WTC11 (cell line): Measurements from ENCODE around the gene RPGR. TPM values are rescaled to one million over a fixed set of nuclear protein-coding genes. Genes with fewer than 3 reads are reported as not detected.

Experiments used
- ATAC-seq: fragments of 200-7000 bp; cut with Tn5 transposase; 2 replicates; pipeline ENCODE4 v1.10.0; 2021; ENCODE audit warnings: mild to moderate bottlenecking, moderate library complexity
- CTCF ChIA-PET: fragments of 300-600 bp; sonication (Branson Sonifier 250); formaldehyde crosslinking; loops from one replicate; lab custom pipeline; 2021; ENCODE audit warnings: antibody characterized with exemption; lab: Charles Lee
- POLR2A ChIA-PET: fragments of 350-600 bp; sonication (Branson Sonifier 250); formaldehyde crosslinking; loops from one replicate; lab custom pipeline; 2021; ENCODE audit warnings: antibody characterized with exemption; lab: Charles Lee
- DNase-seq: peaks from one replicate; pipeline ENCODE4 v3.0.0; 2021; ENCODE audit warnings: low spot score
- H3K27ac Mint-ChIP-seq: 2 replicates; pipeline ENCODE4 v1.8.0; 2021; ENCODE audit warnings: mixed read lengths
- H3K27me3 Mint-ChIP-seq: 2 replicates; pipeline ENCODE4 v1.8.0; 2021; ENCODE audit warnings: low read depth, mild to moderate bottlenecking, moderate library complexity, mixed read lengths
- H3K36me3 Mint-ChIP-seq: 2 replicates; pipeline ENCODE4 v1.8.0; 2021; ENCODE audit warnings: mixed read lengths
- H3K4me1 Mint-ChIP-seq: 2 replicates; pipeline ENCODE4 v1.8.0; 2022; ENCODE audit warnings: mixed read lengths
- H3K4me3 Mint-ChIP-seq: 2 replicates; pipeline ENCODE4 v1.8.0; 2021; ENCODE audit warnings: mild to moderate bottlenecking, moderate library complexity, mixed read lengths
- H3K9me3 Mint-ChIP-seq: 2 replicates; pipeline ENCODE4 v1.8.0; 2021; ENCODE audit warnings: mixed read lengths
- CBFB ChIP-seq: sonication (generic); formaldehyde crosslinking; IDR thresholded peaks from 2 replicates; pipeline ENCODE4 v1.8.1; 2022; ENCODE audit warnings: mild to moderate bottlenecking, low read depth, missing genetic modification reagents
- FOXK1 ChIP-seq: sonication (generic); formaldehyde crosslinking; IDR thresholded peaks from 2 replicates; pipeline ENCODE4 v1.8.0; 2022; ENCODE audit warnings: mild to moderate bottlenecking, moderate library complexity, missing genetic modification reagents
- FOXP1 ChIP-seq: sonication (generic); formaldehyde crosslinking; IDR thresholded peaks from 2 replicates; pipeline ENCODE4 v1.8.0; 2022; ENCODE audit warnings: missing genetic modification reagents, mild to moderate bottlenecking, moderate library complexity, borderline replicate concordance
- GABPB1 ChIP-seq: sonication (generic); formaldehyde crosslinking; IDR thresholded peaks from 2 replicates; pipeline ENCODE4 v1.8.1; 2023; ENCODE audit warnings: mild to moderate bottlenecking, missing genetic modification reagents
- GTF2I ChIP-seq: fragments of 250-450 bp; sonication (Bioruptor Pico); conservative IDR thresholded peaks from 2 replicates; pipeline ENCODE4 v1.4.0; 2021; ENCODE audit warnings: mild to moderate bottlenecking
- NFE2L1 ChIP-seq: sonication (generic); formaldehyde crosslinking; IDR thresholded peaks from 2 replicates; pipeline ENCODE4 v1.8.1; 2023; ENCODE audit warnings: missing genetic modification reagents
- NR1H2 ChIP-seq: sonication (generic); formaldehyde crosslinking; IDR thresholded peaks from 2 replicates; pipeline ENCODE4 v1.9.0; 2021; ENCODE audit warnings: mild to moderate bottlenecking, moderate library complexity, missing genetic modification reagents
- NR2C2 ChIP-seq: sonication (generic); formaldehyde crosslinking; IDR thresholded peaks from 2 replicates; pipeline ENCODE4 v1.8.0; 2022; ENCODE audit warnings: mild to moderate bottlenecking, missing genetic modification reagents
- NR3C1 ChIP-seq: sonication (generic); formaldehyde crosslinking; conservative IDR thresholded peaks from 2 replicates; pipeline ENCODE4 v1.8.1; 2023; ENCODE audit warnings: low read depth, mild to moderate bottlenecking, missing genetic modification reagents
- RORB ChIP-seq: fragments of 250-450 bp; sonication (Bioruptor Pico); IDR thresholded peaks from 2 replicates; pipeline ENCODE4 v1.9.0; 2021; ENCODE audit warnings: mild to moderate bottlenecking
- TEAD1 ChIP-seq: sonication (generic); formaldehyde crosslinking; IDR thresholded peaks from 2 replicates; pipeline ENCODE4 v1.8.0; 2022; ENCODE audit warnings: mild to moderate bottlenecking, missing genetic modification reagents
- TP53 ChIP-seq: sonication (generic); formaldehyde crosslinking; IDR thresholded peaks from 2 replicates; pipeline ENCODE4 v1.8.1; 2023; ENCODE audit warnings: mild to moderate bottlenecking, missing genetic modification reagents
- ZBTB21 ChIP-seq: sonication (generic); formaldehyde crosslinking; IDR thresholded peaks from 2 replicates; pipeline ENCODE4 v1.8.1; 2023; ENCODE audit warnings: mild to moderate bottlenecking, missing genetic modification reagents, borderline replicate concordance
- ZNF121 ChIP-seq: sonication (generic); formaldehyde crosslinking; IDR thresholded peaks from 2 replicates; pipeline ENCODE4 v1.8.0; 2023; ENCODE audit warnings: missing genetic modification reagents
- ZNF219 ChIP-seq: sonication (generic); formaldehyde crosslinking; IDR thresholded peaks from 2 replicates; pipeline ENCODE4 v1.8.0; 2023; ENCODE audit warnings: missing genetic modification reagents, mild to moderate bottlenecking, borderline replicate concordance
- ZNF423 ChIP-seq: fragments of 250-450 bp; sonication (Bioruptor Pico); IDR thresholded peaks from 2 replicates; pipeline ENCODE4 v2.1.2; 2022; ENCODE audit warnings: mild to moderate bottlenecking, moderate library complexity
- ZNF671 ChIP-seq: fragments of 250-450 bp; sonication (Bioruptor Pico); IDR thresholded peaks from 2 replicates; pipeline ENCODE4 v1.8.0; 2021; ENCODE audit warnings: mild to moderate bottlenecking
- total RNA-seq: library from RNA; stranded (reverse); gene quantifications from 3 replicates; pipeline ENCODE4 v1.2.3, GENCODE V29; 2021
- TF ChIP-seq, protein P1 (sequence below): fragments of 200-600 bp; IDR thresholded peaks from 2 replicates; pipeline ENCODE4 v1.8.0; 2022; ENCODE audit warnings: antibody characterized with exemption
- TF ChIP-seq, protein P2 (sequence below): sonication (generic); formaldehyde crosslinking; IDR thresholded peaks from 2 replicates; pipeline ENCODE4 v1.8.1; 2023; ENCODE audit warnings: mild to moderate bottlenecking, missing genetic modification reagents
- TF ChIP-seq, protein P3 (sequence below): sonication (generic); formaldehyde crosslinking; IDR thresholded peaks from 2 replicates; pipeline ENCODE4 v1.8.0; 2022; ENCODE audit warnings: mild to moderate bottlenecking, missing genetic modification reagents
- TF ChIP-seq, protein P4 (sequence below): sonication (generic); formaldehyde crosslinking; IDR thresholded peaks from 2 replicates; pipeline ENCODE4 v1.8.1; 2023; ENCODE audit warnings: mild to moderate bottlenecking, moderate library complexity, missing genetic modification reagents
- TF ChIP-seq, protein P5 (sequence below): fragments of 250-450 bp; sonication (Bioruptor Pico); IDR thresholded peaks from 2 replicates; pipeline ENCODE4 v1.9.0; 2021; ENCODE audit warnings: mild to moderate bottlenecking
- TF ChIP-seq, protein P6 (sequence below): sonication (generic); formaldehyde crosslinking; IDR thresholded peaks from 2 replicates; pipeline ENCODE4 v1.8.1; 2023; ENCODE audit warnings: mild to moderate bottlenecking, missing genetic modification reagents

RPGR gene
- total RNA-seq, 1 experiment from 2014 or later: 10.7 TPM

DNA sequence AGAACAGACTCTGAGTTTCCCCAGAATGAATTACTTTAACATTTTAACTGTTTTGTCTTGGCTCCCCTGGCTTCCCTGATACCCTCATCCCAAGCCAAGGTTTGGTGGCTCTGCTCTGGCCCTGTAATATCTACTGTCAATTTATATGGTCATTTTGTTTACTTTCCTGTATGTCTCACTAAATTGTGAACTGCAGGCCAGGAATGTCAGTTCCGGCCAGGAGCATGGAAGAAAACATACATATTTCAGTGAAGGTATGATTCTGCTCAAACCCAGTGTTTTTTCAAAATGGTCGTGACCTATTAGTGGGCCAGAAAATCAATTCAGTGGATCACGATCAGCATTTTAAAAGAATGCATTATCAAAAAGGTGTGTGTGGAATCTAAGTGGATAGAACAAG lies 1.2 kb downstream of the RPGR start:
- POLR2A ChIA-PET: no interaction called here
- CTCF ChIA-PET: interaction anchor here (1.3 to 1.6 kb wide), 3 partner anchors 18 to 332 kb away, joined by 4 to 8 read pairs (median 6); a partner anchor contains a TSS
- ATAC-seq (no peak), DNase-seq (no peak)
- H3K4me1 Mint-ChIP-seq: peaks cover 10% of the 10 kb centered on the region; the same call in 1 of the 2 replicates
- H3K27me3 Mint-ChIP-seq: no peaks in the 10 kb centered on the region
- H3K9me3 Mint-ChIP-seq: no peaks in the 10 kb centered on the region
- H3K27ac Mint-ChIP-seq: peak overlapping the region; percentile 57; the same call in 1 of the 2 replicates
- no peak for TF ChIP-seq ZNF219 (CRISPR knock-in tag)
- TF ChIP-seq, protein P1, sequence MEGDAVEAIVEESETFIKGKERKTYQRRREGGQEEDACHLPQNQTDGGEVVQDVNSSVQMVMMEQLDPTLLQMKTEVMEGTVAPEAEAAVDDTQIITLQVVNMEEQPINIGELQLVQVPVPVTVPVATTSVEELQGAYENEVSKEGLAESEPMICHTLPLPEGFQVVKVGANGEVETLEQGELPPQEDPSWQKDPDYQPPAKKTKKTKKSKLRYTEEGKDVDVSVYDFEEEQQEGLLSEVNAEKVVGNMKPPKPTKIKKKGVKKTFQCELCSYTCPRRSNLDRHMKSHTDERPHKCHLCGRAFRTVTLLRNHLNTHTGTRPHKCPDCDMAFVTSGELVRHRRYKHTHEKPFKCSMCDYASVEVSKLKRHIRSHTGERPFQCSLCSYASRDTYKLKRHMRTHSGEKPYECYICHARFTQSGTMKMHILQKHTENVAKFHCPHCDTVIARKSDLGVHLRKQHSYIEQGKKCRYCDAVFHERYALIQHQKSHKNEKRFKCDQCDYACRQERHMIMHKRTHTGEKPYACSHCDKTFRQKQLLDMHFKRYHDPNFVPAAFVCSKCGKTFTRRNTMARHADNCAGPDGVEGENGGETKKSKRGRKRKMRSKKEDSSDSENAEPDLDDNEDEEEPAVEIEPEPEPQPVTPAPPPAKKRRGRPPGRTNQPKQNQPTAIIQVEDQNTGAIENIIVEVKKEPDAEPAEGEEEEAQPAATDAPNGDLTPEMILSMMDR: no peak
- no peak for TF ChIP-seq ZBTB21 (CRISPR knock-in tag)
- TF ChIP-seq RORB: no peak
- no peak for TF ChIP-seq TEAD1
- no peaks in the 10 kb centered on the region for H3K36me3 Mint-ChIP-seq
- peak overlapping the region; percentile 88 for H3K4me3 Mint-ChIP-seq

DNA sequence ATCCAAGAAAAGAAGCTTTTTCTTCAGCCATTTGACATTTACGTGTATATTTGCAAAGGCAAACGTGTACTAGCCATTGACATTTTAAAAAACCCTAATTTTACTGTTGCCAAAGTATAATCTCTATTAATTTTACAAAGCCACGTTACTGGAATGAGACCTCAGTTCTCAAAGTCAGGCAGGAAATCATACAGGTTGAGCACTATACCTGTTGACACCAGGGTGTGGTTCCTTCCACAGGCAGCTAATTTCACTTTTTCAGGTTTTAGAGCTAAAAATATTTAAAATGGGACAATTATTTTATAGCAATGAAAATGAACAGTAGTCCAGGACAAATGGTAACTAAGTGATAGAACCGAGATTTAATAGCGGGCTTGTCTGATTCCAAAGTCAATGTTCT lies 6.5 kb downstream of the RPGR start:
- Mint-ChIP-seq H3K4me3 (no peak overlapping the region), H3K27me3 (no peaks in the 10 kb centered on the region)
- no peak for ATAC-seq
- no peak for DNase-seq
- TF ChIP-seq, protein P2, sequence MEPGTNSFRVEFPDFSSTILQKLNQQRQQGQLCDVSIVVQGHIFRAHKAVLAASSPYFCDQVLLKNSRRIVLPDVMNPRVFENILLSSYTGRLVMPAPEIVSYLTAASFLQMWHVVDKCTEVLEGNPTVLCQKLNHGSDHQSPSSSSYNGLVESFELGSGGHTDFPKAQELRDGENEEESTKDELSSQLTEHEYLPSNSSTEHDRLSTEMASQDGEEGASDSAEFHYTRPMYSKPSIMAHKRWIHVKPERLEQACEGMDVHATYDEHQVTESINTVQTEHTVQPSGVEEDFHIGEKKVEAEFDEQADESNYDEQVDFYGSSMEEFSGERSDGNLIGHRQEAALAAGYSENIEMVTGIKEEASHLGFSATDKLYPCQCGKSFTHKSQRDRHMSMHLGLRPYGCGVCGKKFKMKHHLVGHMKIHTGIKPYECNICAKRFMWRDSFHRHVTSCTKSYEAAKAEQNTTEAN (CRISPR knock-in tag): no peak
- TF ChIP-seq FOXK1 (CRISPR knock-in tag): no peak
- no peak for TF ChIP-seq ZNF671 (CRISPR knock-in tag)
- TF ChIP-seq GABPB1 (CRISPR knock-in tag): no peak
- TF ChIP-seq ZNF219 (CRISPR knock-in tag): no peak
- no peak for TF ChIP-seq ZNF121 (CRISPR knock-in tag)
- TF ChIP-seq NFE2L1 (CRISPR knock-in tag): no peak
- TF ChIP-seq, protein P3, sequence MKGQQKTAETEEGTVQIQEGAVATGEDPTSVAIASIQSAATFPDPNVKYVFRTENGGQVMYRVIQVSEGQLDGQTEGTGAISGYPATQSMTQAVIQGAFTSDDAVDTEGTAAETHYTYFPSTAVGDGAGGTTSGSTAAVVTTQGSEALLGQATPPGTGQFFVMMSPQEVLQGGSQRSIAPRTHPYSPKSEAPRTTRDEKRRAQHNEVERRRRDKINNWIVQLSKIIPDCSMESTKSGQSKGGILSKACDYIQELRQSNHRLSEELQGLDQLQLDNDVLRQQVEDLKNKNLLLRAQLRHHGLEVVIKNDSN (CRISPR knock-in tag): no peak
- no peak for TF ChIP-seq ZNF423 (CRISPR knock-in tag)
- TF ChIP-seq, protein P4, sequence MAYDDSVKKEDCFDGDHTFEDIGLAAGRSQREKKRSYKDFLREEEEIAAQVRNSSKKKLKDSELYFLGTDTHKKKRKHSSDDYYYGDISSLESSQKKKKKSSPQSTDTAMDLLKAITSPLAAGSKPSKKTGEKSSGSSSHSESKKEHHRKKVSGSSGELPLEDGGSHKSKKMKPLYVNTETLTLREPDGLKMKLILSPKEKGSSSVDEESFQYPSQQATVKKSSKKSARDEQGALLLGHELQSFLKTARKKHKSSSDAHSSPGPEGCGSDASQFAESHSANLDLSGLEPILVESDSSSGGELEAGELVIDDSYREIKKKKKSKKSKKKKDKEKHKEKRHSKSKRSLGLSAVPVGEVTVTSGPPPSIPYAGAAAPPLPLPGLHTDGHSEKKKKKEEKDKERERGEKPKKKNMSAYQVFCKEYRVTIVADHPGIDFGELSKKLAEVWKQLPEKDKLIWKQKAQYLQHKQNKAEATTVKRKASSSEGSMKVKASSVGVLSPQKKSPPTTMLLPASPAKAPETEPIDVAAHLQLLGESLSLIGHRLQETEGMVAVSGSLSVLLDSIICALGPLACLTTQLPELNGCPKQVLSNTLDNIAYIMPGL (CRISPR knock-in tag): no peak
- TF ChIP-seq CBFB (CRISPR knock-in tag): no peak
- TF ChIP-seq, protein P5, sequence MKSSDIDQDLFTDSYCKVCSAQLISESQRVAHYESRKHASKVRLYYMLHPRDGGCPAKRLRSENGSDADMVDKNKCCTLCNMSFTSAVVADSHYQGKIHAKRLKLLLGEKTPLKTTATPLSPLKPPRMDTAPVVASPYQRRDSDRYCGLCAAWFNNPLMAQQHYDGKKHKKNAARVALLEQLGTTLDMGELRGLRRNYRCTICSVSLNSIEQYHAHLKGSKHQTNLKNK (CRISPR knock-in tag): no peak
- TF ChIP-seq NR1H2 (CRISPR knock-in tag): no peak
- TF ChIP-seq NR2C2: no peak
- TF ChIP-seq, all 79 proteins: peak for 0
- Mint-ChIP-seq H3K9me3 (no peaks in the 10 kb centered on the region), H3K27ac (no peak overlapping the region), H3K4me1 (peaks cover 17% of the 10 kb centered on the region), H3K36me3 (no peaks in the 10 kb centered on the region)
- CTCF ChIA-PET: no interaction called here
- POLR2A ChIA-PET: no interaction called here

DNA sequence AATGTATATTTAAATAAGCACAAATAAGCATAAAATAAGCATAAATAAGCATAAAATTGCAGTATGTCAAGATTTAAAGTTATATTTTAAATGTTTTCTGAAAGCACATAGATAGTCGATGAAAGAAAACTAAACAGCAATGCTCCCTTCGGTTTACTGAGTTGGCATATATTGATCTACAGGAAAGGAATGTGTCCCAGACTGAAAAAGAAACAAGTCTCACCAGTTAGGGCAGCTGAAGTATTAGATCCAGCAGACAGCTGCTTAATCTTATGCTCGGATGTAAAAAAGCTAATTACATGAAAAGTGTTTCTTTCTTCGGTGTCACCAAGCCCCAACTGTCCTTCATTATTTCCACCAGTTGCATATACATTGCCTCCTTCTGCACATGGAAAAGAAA lies 8.7 kb downstream of the RPGR start:
- POLR2A ChIA-PET: interaction anchor here (1.0 kb wide), 1 partner anchor 9 kb away, joined by 3 read pairs; the partner anchor contains the start of gene RPGR
- CTCF ChIA-PET: no interaction called here
- Mint-ChIP-seq H3K27me3 (no peaks in the 10 kb centered on the region), H3K4me1 (peaks cover 13% of the 10 kb centered on the region), H3K9me3 (no peaks in the 10 kb centered on the region), H3K36me3 (no peaks in the 10 kb centered on the region), H3K27ac (no peak overlapping the region), H3K4me3 (no peak overlapping the region)
- ATAC-seq: no peak
- DNase-seq: no peak
- TF ChIP-seq NR3C1 (no peak), GTF2I (no peak), NR1H2 (CRISPR knock-in tag) (no peak), FOXP1 (CRISPR knock-in tag) (no peak), TP53 (CRISPR knock-in tag) (no peak)
- TF ChIP-seq, protein P6, sequence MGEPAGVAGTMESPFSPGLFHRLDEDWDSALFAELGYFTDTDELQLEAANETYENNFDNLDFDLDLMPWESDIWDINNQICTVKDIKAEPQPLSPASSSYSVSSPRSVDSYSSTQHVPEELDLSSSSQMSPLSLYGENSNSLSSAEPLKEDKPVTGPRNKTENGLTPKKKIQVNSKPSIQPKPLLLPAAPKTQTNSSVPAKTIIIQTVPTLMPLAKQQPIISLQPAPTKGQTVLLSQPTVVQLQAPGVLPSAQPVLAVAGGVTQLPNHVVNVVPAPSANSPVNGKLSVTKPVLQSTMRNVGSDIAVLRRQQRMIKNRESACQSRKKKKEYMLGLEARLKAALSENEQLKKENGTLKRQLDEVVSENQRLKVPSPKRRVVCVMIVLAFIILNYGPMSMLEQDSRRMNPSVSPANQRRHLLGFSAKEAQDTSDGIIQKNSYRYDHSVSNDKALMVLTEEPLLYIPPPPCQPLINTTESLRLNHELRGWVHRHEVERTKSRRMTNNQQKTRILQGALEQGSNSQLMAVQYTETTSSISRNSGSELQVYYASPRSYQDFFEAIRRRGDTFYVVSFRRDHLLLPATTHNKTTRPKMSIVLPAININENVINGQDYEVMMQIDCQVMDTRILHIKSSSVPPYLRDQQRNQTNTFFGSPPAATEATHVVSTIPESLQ (CRISPR knock-in tag): no peak
